Endothelial cell of umbilical vein (primary cell): Measurements from ENCODE around the gene DOCK8. TPM values are rescaled to one million over a fixed set of nuclear protein-coding genes. Genes with fewer than 3 reads are reported as not detected.
"Not testable (repeated sequence)": the region's sequence is repeated elsewhere in the genome, so short reads cannot be mapped to it uniquely, and the experiment has no call there.

Experiments used
- BruUV-seq: library from RNA; stranded (reverse); fragments of 400-500 nt; replicated peaks from 2 replicates; lab custom pipeline; 2021; lab: Mats Ljungman, UMichigan
- CTCF ChIA-PET: fragments of 300-600, 350-600 bp; sonication (Branson Sonifier 250); formaldehyde crosslinking; loops from one replicate; lab custom pipeline; 2021; ENCODE audit warnings: antibody characterized with exemption, inconsistent platforms; lab: Charles Lee
- POLR2A ChIA-PET: fragments of 300-600, 350-600 bp; sonication (Branson Sonifier 250); formaldehyde crosslinking; loops from one replicate; lab custom pipeline; 2021; ENCODE audit warnings: antibody characterized with exemption, inconsistent platforms; lab: Charles Lee
- DNase-seq: peaks from one replicate; pipeline ENCODE4 v3.0.0-alpha.2; 2011; ENCODE audit warnings: low read depth, low spot score
- FAIRE-seq: peaks from 2 replicates; lab custom pipeline; 2011; peaks lifted over from hg19 to GRCh38; lab: Jason Lieb, UNC
- H2AFZ ChIP-seq: 2 replicates; pipeline ENCODE4 v1.6.0; 2012; ENCODE audit warnings: low read depth, low read length, control low read depth, inconsistent platforms
- H3K27ac ChIP-seq: 2 replicates; pipeline ENCODE4 v1.5.1; 2011; ENCODE audit warnings: low read depth, mild to moderate bottlenecking, control low read depth, low read length, moderate library complexity; ENCODE audit not compliant: insufficient read depth
- H3K27me3 ChIP-seq, 2 experiments: 2 replicates each; pipeline versions ENCODE4 v1.6.0 to v1.6.1; 2011; ENCODE audit warnings: low read length in 2 of 2, mixed read lengths in 1 of 2; ENCODE audit not compliant: control insufficient read depth in 2 of 2, insufficient read depth in 2 of 2
- H3K36me3 ChIP-seq, 2 experiments: 2 replicates in 1 of 2; 3 replicates in 1 of 2; pipeline ENCODE4 v1.5.1; 2011; ENCODE audit warnings: low read length in 2 of 2, mild to moderate bottlenecking in 1 of 2, moderate library complexity in 1 of 2; ENCODE audit not compliant: control insufficient read depth in 2 of 2, insufficient read depth in 2 of 2; ENCODE audit errors: extremely low read depth in 1 of 2
- H3K4me1 ChIP-seq: 3 replicates; pipeline ENCODE4 v1.5.1; 2011; ENCODE audit warnings: mild to moderate bottlenecking, low read length; ENCODE audit not compliant: control insufficient read depth, insufficient read depth; ENCODE audit errors: extremely low read depth
- H3K4me2 ChIP-seq: 2 replicates; pipeline ENCODE4 v1.6.1; 2011; ENCODE audit warnings: low read length, control low read depth, mixed read lengths; ENCODE audit not compliant: insufficient read depth
- H3K4me3 ChIP-seq, 3 experiments: fragments of 200-600 bp in 1 of 3; sonication (generic), shearing (Covaris generic) in 1 of 3; replicated peaks in 1 of 3; 2 replicates each; pipeline ENCODE4 v1.5.1; 2011 to 2016; ENCODE audit warnings: control low read depth in 3 of 3, low read length in 3 of 3, mild to moderate bottlenecking in 2 of 3, inconsistent platforms in 1 of 3, low read depth in 1 of 3, moderate library complexity in 1 of 3; ENCODE audit not compliant: insufficient read depth in 1 of 3
- H3K79me2 ChIP-seq: 2 replicates; pipeline ENCODE4 v1.6.0; 2012; ENCODE audit warnings: low read length, inconsistent platforms; ENCODE audit not compliant: control insufficient read depth, insufficient read depth
- H3K9ac ChIP-seq: replicated peaks from 2 replicates; pipeline ENCODE3; 2011; ENCODE audit warnings: low read length, control low read depth; ENCODE audit not compliant: insufficient read depth; ENCODE audit errors: extremely low read depth
- H3K9me1 ChIP-seq: replicated peaks from 3 replicates; pipeline ENCODE4 v1.6.0; 2011; ENCODE audit warnings: mild to moderate bottlenecking, low read length; ENCODE audit not compliant: control insufficient read depth, insufficient read depth; ENCODE audit errors: extremely low read depth
- H3K9me3 ChIP-seq: replicated peaks from 2 replicates; pipeline ENCODE4 v1.5.1; 2012; ENCODE audit warnings: low read length, inconsistent platforms; ENCODE audit not compliant: control insufficient read depth, insufficient read depth
- H4K20me1 ChIP-seq: replicated peaks from 2 replicates; pipeline ENCODE3; 2011; ENCODE audit warnings: mild to moderate bottlenecking, low read length; ENCODE audit not compliant: control insufficient read depth, insufficient read depth; ENCODE audit errors: extremely low read depth
- dilution Hi-C: fragments of 300-500 bp; cut with MboI; formaldehyde crosslinking; loops from one replicate; pipeline ENCODE4 v1.15.0; 2019; ENCODE audit warnings: low sequenced_read_pairs; ENCODE audit not compliant: extremely low pct_ligation_motif_present
- intact Hi-C: fragments of 100-400 bp; cut with micrococcal nuclease; formaldehyde crosslinking; loops from one replicate; pipeline ENCODE4 v1.10.0; 2022
- polyA plus RNA-seq, 4 experiments: library from polyadenylated mRNA; depleted of rRNA in 3 of 4; stranded (reverse) in 3 of 4; unstranded in 1 of 4; fragments of >200 nt; gene quantifications; 2 replicates each; pipeline versions ENCODE4 v1.2.1 to v1.2.3, GENCODE V29; 2011 to 2012; ENCODE audit warnings: missing spikeins in 1 of 4
- total RNA-seq: library from RNA; stranded (reverse); gene quantifications from 2 replicates; pipeline ENCODE4 v1.2.3, GENCODE V29; 2021

Gene DOCK8
- total and polyA plus RNA-seq, 2 donors (not counting 3 experiments of a cell fraction or from before 2014, with no cell fraction given), result 0.54 to 1.3 TPM

DNA sequence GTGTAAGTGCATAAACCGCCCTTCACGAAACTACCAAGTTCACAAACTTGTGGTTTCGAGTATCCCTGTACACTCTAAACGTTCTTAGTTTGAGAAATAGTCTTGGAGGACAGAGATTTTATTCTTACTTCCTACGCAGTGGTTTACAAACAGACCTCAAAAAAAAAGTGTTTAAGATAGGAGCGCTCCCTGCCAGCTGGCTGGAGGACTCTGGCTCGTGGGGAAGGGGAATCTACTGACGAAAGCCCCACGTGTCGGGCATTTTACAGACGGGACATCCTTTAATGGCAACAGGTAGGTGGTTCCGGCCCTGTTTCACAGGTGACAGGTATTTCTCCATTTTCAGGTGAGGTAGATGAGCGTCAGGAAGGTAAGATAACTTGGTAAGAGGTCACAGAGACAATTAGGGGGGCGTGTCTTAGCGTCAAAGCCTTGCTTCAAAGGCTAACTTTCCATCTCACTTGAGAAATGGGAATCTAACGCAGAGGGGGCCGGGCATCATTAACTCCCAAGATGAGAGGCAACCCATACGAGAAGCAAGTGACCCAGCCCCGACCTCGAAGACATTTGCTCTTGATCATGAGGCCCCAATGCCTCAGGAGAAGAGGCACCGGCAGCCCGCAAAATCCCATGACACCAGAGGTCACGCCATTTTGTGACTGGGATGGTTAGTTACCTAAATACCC lies 36.4 kb upstream of the DOCK8 start:
- H3K4me1 ChIP-seq, dilution Hi-C loops, H2AFZ ChIP-seq, H4K20me1 ChIP-seq, H3K4me2 ChIP-seq, H3K9me3 ChIP-seq, CTCF ChIA-PET, H3K9me1 ChIP-seq, FAIRE-seq, H3K36me3 ChIP-seq, DNase-seq, H3K79me2 ChIP-seq, intact Hi-C loops, H3K27ac ChIP-seq, H3K27me3 ChIP-seq, POLR2A ChIA-PET: not testable (repeated sequence)
- BruUV-seq, result TSS peak; percentile 42
- Histone ChIP-seq H3K4me3 (peak overlapping the region in 2 of 3 experiments; percentile 32 to 39), H3K9ac (peak overlapping the region; percentile 9)

DNA sequence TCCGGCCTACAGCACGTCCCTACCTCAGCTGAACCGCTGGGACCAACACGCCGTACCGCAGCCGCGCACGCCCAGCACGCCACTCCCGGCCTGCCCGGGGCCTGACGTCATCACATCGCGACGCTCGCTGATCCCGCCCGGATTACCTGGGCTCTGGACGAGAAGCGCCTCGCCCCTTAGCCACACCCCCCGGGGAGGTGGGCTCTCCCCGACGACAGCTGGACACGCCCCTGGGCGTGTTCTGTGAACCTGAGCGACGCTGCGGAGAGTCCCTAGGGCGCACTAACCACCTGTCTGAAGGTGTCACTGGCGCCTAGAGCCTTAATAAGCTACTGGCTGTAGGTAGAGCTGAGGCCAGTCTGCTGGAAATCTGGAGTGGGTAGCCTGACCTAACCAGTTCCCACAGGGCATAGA lies 35.7 kb upstream of the DOCK8 start, which contains the start of gene ZNG1A:
Gene ZNG1A, minus strand, starts transcription at position 87 of the 414 bp plus-strand sequence. CDS start 87 bp downstream, outside the sequence.
- intact Hi-C loops, BruUV-seq, H4K20me1 ChIP-seq, CTCF ChIA-PET, FAIRE-seq, dilution Hi-C loops, H3K36me3 ChIP-seq, H3K27me3 ChIP-seq, H3K9me3 ChIP-seq, POLR2A ChIA-PET, H3K9me1 ChIP-seq, H3K27ac ChIP-seq, H3K4me1 ChIP-seq, H3K79me2 ChIP-seq, H3K4me2 ChIP-seq: not testable (repeated sequence)
- H3K4me3 ChIP-seq, result peak within 1 kb of the TSS in 2 of 3 experiments; percentile 41 to 50
- peak; percentile 53 for DNase-seq
- peak within 1 kb of the TSS; percentile 68 for H2AFZ ChIP-seq
- H3K9ac ChIP-seq, result peak within 1 kb of the TSS; percentile 9

DNA sequence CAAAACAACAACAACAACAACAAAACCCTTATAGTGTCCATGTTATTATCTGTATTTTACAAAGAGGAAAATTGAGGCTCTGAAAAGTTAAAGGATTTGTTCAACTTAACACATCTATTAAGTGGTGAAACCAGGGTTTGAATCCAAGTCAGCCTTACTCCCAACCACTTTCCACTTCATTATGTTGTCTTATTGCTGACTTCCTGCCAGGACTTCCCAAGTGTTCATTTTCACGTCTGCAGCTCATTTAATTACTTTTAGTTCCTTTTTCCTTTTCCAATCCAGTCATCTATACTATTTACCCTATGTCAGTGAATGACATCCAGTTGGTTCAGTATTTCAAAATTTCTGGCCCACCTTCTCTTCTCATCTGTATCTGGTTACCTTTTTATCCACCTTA lies 15.1 kb upstream of the DOCK8 start:
- intact Hi-C loops, H3K4me1 ChIP-seq, H3K27me3 ChIP-seq, POLR2A ChIA-PET, dilution Hi-C loops, H2AFZ ChIP-seq, FAIRE-seq, H3K4me3 ChIP-seq, CTCF ChIA-PET, H3K9me3 ChIP-seq, H3K79me2 ChIP-seq, H4K20me1 ChIP-seq, H3K36me3 ChIP-seq, H3K27ac ChIP-seq, DNase-seq, H3K9me1 ChIP-seq, BruUV-seq, H3K4me2 ChIP-seq, H3K9ac ChIP-seq: not testable (repeated sequence)
